Suprapubic skin (tissue), 4 donors: Measurements from ENCODE around the gene WHAMM.

Source experiments
- CTCF ChIP-seq, 2 donors: fragments of 200-600 bp in 1 of 2; fragments of 450-650 bp in 1 of 2; sonication (generic) in 1 of 2; IDR thresholded peaks; one replicate each; pipeline ENCODE4 v1.5.1; 2016 to 2019; ENCODE audit warnings: antibody characterized with exemption in 2 of 2, mild to moderate bottlenecking in 1 of 2, moderate library complexity in 1 of 2
- EP300 ChIP-seq: sonication (generic); formaldehyde crosslinking; IDR thresholded peaks from one replicate; pipeline ENCODE4 v1.6.1; 2017; ENCODE audit warnings: antibody characterized with exemption
- POLR2A ChIP-seq, 2 donors: fragments of 450-650 bp; IDR thresholded peaks; one replicate each; pipeline ENCODE4 v1.6.1; 2017; ENCODE audit warnings: antibody characterized with exemption in 2 of 2, mild to moderate bottlenecking in 2 of 2, moderate library complexity in 2 of 2
- POLR2AphosphoS5 ChIP-seq, 3 donors: sonication (generic); formaldehyde crosslinking; IDR thresholded peaks; one replicate each; pipeline ENCODE4 v1.6.1; 2017; ENCODE audit warnings: antibody characterized with exemption in 3 of 3

- TF ChIP-seq EP300 (no peak), CTCF (IDR thresholded peaks at IDR 0.05) (no peak), POLR2A (IDR thresholded peaks at IDR 0.05) (no peak), POLR2AphosphoS5 (IDR thresholded peaks at IDR 0.05) (no peak)
Measured at GRCh38 chr15:82802497-82802896, 6.9 kb upstream of the WHAMM start.
